GM18517 (cell line): ENCODE data around the gene DLGAP5.

ENCODE experiments used
- ATAC-seq: cut with Tn5 transposase; IDR thresholded peaks from one replicate; pipeline ENCODE4 v1.9.1; 2021; ENCODE audit warnings: mild to moderate bottlenecking, moderate library complexity; ENCODE audit not compliant: unreplicated experiment

The DLGAP5 gene, protein sequence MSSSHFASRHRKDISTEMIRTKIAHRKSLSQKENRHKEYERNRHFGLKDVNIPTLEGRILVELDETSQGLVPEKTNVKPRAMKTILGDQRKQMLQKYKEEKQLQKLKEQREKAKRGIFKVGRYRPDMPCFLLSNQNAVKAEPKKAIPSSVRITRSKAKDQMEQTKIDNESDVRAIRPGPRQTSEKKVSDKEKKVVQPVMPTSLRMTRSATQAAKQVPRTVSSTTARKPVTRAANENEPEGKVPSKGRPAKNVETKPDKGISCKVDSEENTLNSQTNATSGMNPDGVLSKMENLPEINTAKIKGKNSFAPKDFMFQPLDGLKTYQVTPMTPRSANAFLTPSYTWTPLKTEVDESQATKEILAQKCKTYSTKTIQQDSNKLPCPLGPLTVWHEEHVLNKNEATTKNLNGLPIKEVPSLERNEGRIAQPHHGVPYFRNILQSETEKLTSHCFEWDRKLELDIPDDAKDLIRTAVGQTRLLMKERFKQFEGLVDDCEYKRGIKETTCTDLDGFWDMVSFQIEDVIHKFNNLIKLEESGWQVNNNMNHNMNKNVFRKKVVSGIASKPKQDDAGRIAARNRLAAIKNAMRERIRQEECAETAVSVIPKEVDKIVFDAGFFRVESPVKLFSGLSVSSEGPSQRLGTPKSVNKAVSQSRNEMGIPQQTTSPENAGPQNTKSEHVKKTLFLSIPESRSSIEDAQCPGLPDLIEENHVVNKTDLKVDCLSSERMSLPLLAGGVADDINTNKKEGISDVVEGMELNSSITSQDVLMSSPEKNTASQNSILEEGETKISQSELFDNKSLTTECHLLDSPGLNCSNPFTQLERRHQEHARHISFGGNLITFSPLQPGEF

DNA sequence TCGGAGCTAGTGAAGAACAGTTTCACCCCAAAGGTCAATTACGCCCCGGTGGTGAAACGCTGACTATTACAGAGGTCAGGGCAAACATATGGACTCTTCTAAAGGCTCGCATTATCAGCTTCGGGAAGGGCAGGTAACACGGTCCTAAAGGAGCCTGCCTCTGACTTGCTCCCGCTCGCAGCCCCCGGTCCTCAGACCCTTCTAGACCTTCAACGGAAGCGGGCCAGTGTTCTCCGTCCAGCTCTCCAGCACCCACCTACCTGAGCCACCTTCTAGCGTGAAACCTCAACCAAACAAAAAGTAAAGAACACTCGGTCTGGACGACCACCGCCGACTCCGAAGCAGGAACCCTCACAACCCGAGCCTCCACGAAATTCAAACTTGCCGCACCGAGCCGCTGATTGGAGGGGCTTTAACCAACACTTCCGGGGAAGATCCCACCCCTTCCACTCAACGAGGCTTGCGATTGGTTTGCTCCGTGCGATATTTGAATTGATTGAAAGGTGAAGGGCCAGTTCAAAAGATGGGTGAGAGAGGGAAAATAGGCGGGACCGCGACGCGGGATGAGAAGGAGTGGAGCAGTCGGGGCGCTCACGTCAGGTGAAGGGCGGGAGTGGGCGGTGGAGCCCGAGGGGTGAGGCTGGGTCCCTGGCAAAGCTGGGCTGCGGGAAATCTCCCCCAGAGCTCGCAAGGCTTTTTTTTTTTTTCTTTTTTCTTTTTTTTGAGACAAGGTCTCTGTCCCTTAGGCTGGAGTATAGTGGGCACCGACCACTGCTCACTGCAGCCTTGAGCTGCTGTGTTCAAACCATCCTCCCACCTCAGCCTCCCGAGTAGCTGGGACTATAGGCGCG is at the start of gene DLGAP5:
Gene DLGAP5 (minus strand): TSS at position 383 of the 851 bp plus-strand sequence. CDS start 2,406 bp downstream, outside the sequence.
- peak; percentile 97 for ATAC-seq

DNA sequence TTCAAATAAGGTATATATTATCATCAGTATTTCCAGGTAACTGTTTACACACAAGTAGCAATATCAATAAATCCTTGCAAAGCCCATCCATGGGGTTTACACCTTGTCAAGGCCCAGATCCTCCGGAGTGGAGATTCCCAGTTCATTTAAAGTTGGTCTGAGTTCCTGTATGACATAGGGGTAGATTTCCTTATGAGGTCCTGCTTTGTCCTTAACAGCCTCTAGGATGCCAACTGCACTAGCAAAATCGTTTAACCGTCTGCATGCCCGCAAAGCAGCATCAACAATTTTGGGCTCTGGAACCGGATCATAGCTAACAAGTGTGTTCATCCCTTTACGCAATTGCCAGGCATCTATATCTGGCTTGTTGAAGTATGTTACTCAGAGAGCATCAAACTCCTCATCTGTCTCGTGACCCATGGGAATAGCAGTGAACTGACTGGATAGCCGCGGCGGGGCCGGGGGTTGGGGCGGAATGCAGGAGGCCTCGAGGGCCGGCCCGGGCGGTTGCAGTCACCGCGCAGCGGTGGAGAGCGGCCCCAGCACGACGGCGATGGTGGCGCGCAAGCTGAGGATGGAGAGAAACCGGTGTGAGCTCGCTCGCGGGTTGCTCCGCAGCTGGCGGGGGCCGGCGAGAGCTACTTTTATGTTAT is 49.3 kb upstream of the DLGAP5 start:
- ATAC-seq: no peak

DNA sequence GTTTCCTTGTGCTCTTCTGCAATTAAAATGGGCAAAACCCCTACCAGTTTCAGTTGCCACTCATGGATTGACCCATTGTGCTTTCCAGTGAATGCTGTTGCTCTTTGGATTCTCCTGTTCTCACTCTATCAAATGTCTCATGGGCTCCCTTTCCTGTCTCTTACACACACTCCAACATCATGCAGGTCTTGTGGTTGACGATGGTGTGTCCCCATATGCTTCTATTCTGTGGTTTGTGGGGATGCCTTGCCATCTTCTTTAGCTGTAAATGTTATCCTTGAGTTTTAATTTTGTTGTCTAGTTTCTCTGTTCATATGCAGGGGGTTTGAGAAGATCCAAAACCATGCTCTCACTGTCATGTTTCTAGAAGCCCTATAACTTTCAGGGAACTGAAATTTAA is 47.9 kb upstream of the DLGAP5 start:
- ATAC-seq: no peak

DNA sequence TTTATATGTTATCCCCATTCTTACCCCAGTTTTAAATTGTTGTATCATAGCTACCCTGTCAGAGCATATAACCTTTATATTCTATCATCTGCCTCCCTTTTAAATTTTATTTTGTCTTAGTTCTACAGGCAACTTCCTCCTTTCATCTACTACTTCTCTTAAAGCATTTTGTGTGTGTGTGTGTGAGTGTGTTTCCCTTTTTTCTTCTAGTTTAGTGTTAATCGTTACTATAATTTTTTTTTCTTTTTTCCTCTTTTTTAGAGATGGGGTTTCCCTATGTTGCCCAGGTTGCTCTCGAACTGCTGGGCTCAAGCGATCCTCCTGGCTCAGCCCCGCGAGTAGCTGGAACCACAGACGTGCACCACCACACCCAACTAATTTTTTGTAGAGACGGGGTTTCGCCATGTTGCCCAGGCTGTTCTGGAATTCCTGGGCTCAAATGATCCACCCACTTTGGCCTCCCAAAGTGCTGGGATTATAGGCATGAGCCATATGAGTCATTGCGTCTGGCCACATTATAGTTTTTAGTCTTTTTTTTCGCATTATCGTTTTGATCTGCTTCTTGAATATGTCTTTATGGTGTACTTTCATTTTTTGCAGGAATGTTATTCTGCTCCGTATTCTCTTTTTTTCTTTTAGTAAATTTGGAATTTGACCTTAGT is 46.8 kb upstream of the DLGAP5 start:
- ATAC-seq: no peak

DNA sequence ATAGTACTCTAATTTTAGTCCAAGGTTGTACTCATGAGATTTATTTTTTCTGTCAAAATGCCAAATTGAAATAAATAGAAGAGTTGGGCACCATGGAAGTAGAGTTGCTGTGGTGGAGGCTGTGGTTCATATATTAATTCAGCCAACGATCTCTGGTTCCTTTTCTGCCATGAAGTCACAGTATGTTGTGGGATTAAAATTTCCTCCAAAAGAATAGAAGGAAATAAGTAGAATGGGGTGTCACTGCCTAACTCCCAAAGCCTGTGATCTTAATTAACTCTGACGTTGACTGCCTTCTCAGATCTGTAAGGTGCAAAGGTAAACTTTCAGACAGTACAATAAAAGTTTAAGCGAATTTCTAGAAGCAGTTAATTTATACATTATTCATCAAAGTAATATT is 42.2 kb upstream of the DLGAP5 start:
- ATAC-seq: no peak

DNA sequence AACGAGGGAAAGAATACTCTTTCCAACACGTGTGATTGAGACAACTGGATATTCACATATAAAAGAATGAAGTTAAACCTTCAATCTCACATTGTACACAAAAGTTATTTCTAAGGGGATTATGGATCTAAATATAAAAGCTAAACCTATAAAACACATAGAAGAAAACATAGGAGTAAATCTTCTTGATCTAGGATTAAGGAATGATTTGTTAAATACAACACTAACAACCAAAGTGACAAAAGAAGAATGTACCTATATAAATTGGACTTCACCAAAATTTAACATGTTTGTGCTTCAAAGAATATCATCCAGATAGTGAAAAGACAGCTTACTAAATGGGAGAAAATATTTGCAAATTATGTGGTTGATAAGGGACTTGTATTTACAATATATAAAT is 36.9 kb upstream of the DLGAP5 start:
- ATAC-seq: no peak

DNA sequence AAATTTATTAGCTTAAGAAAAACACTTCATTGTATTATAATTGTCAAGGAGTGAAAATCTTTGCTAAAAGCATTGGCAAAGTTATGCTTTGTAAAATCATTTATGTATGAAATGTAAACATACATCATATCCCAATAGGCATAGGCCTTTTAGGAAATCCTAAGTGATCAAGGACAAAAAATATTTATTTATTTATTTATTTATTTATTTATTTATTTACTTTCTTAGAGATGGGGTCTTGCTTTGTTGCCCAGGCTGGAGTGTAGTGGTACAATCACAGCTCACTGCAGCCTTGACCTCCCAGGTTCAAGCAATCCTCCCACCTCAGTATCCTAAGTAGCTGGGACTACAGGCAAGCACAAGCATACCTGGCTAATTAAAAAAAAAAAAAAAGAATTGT is 32.0 kb upstream of the DLGAP5 start:
- ATAC-seq: no peak

DNA sequence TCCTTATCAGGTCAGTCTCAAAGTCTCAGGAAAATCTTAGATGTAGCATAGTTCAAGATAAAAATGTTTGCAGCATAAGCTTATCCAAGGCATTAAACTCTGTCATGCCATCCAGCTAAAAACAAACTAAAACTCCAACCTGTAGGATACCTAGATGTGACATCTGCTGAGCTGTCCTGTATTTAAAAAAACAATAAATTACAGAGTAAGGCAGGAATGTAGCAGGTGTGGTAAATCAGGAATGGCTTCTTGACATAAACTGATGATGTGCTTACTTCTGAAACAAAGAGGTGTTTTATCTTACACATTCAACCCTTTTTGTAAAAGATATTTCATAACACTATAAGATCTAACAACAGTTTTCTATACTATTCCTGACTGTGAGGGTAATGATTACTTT is 30.6 kb upstream of the DLGAP5 start:
- no peak for ATAC-seq

DNA sequence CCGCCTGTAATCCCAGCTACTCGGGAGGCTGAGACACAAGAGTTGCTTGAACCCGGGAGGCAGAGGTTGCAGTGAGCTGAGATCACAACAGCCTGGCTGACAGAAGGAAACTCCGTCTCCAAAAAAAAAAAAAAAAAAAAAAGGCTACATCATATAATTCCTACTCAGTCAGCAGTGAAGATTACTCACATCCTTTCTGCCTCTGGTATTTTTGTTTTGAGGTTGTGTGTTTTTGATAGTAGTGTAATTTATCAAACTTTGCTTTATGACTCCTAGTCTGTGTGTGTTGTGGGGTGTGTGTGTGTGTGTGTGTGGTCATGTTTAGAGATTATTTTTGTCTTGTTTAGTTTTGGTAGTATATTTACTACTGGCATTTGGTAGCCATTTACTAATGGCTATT is 29.8 kb upstream of the DLGAP5 start:
- no peak for ATAC-seq

DNA sequence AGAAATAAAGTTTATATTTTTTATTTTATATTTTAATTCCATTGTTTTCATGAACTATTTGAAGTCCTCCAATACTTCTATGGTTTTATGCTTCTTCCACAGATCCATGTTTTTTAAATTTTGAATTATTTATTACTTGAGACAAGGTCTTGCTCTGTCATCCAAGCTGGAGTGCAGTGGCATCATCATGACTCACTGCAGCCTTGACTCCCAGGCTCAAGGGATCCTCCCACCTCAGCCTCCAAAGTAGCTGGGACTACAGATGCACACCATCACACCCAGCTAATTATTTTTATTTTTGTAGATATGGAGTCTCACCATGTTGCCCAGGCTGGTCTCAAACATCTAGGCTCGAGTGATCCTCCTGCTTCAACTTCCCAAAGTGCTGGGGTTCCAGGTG is 28.8 kb upstream of the DLGAP5 start:
- ATAC-seq: no peak

DNA sequence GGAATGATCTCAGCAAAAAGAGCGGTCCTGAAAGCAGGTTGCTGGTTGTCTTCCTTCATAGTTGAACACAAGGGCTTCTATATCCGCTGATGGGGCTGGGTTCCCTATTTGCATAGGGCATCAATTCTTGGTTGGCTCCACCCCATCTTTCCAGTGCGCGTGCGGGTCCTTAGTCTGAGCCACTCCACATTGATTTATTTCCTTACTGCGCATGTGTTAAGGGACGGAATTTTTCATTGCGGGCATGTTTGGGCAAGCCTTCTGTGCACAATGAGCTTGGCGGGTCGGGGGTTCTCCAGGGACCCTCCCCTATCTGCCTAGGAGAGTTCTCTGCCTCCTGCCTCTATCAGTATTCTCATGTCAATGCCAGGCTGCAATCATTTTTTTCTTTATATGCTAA is 21.2 kb upstream of the DLGAP5 start:
- no peak for ATAC-seq

DNA sequence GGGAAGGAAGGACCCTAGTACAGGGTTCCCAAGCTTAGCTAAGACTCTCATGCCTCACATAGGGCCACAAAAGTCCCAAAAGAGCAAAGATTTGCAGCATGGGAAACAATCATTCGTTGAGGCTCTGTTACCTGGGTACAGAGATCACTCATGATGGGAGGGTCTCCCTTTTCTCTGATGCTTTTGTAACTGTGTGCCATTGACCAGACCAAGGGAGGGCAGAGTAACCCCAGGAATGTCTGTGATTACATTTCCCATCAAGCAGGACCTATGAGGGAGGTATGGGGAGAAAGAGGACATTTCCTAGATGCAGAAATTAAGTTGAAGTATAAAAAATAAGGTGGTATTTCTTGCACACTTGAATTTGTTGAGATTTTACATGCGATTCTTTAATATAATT is 16.4 kb upstream of the DLGAP5 start:
- ATAC-seq: no peak

DNA sequence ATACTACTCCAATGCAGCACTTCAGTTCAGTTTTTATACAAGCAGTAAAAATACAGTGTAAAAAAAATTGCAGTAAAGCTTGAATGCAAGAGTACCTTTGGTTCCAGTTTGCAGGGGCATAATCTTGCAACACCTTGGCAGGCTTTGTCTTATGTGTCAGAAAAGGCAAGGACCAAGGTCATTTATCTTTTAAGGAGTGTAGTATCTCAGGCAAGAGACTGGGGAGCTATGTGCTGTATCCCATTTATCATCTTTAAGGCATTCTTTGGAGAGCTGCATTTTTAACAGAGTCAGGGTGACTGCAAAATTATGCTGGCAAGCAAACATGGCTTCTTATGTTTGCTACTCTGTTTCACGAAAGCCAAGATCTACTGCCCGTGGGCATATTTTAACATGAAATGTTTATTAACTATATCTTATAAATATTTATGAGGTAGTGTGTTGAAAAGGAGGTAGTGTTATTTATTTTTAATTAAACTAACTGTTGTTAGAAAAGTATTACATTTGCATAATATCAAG is 14.8 kb upstream of the DLGAP5 start:
- ATAC-seq: no peak

DNA sequence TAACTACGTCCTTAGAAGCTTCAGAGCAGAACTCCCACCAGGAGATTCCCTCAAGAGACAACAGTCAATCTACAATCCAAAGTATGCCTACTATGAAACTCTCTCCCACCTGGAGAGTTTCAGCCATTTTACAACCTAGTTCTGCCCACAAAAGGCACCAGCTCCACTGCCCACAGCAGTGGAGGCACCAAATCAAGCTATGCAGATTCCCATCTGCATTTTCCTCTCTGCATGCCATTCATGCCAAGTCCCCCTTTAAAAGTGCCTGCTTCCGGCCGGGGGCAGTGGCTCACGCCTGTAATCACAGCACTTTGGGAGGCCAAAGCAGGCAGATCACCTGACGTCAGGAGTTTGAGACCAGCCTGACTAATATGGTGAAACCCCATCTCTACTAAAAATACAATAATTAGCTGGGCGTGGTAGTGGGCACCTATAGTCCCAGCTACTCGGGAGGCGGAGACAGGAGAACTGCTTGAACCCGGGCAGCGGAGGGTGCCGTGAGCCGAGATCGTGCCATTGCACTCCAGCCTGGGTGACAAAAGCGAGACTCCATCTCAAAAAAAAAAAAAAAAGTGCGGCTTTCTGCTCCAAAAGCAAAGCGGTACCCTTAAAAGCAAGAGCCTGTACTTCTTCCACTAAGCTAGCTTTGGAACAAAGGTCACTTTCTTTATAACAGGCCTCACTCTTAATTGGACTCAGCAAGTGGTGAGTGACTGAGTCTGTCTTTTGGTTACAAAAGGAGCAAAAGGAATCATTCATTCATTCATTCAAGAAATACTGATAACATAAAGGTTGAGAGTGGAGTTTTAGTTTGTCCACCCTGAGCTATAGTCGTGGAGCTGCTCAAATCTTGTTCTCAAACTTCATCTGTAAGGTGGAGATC is 10.1 kb upstream of the DLGAP5 start:
- ATAC-seq: no peak

DNA sequence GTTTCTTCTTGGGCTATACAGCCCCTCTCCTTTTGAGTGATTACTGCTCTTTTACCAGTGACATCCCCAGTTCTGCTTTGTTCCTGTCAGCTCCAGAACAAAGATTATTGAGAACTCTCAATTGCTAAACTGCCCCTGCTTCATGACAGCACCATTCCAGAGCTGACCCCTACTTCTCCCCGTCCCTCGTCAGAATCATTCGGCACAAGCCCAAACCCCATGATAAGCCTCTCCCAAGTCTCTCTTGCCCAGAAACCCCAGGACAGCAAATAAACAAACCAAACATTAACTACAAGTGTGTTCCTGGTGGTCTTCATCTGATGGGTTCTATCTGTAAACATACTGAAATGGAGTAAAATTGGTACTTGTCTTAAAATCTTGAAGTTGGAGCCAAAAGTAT is 9.3 kb upstream of the DLGAP5 start:
- no peak for ATAC-seq

DNA sequence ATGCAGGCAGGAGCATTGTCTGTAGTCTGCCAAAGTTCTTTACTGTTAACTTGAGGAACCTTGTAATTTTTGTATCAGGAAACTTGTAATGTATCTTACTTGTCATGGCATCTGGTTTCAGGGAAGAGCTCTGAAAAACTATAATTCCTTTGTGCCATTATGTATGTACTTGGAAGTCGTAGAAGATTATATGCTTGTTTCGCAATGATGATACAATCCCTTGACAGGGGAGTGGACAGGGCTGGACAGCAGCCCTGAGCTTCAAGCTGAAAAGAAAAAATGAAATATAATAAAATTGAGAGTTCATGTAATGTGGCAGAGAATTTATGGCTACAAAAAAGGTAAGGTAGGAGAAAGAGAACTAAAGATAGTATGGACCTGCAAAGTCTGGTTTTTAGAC is 7.4 kb upstream of the DLGAP5 start:
- ATAC-seq: no peak

DNA sequence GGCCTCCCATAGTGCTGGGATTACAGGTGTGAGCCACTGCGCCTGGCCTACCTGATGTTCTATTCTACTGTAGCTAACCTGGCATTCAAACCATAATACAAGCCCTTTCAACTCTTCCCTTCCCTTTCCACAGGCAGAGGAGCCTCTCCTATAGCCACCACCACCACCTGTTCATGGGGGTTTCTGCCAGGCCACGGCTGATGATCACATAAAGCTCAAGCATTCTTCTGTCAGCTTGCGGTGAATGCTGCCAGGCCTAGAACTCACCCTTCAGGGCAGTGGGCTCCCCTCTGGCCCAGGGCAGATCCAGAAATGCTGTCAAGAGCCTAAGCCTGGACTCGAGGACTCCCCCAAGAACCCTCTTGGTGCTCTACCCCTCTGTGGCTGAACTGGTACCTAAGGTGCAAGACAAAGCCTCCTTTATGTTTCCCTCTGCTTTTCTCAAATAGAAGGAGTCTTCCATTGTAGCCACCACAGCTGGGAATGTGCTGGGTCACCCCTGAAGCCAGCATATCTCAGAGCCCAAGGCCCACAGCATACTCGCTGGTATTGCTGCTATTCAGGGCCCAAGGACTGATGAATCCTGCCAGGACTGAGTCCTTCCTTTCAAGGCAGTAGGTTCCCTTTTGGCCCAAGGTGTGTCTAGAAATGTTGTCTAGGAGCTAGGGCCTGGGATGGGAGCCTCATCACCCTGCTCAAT is 3.4 kb upstream of the DLGAP5 start:
- no peak for ATAC-seq

DNA sequence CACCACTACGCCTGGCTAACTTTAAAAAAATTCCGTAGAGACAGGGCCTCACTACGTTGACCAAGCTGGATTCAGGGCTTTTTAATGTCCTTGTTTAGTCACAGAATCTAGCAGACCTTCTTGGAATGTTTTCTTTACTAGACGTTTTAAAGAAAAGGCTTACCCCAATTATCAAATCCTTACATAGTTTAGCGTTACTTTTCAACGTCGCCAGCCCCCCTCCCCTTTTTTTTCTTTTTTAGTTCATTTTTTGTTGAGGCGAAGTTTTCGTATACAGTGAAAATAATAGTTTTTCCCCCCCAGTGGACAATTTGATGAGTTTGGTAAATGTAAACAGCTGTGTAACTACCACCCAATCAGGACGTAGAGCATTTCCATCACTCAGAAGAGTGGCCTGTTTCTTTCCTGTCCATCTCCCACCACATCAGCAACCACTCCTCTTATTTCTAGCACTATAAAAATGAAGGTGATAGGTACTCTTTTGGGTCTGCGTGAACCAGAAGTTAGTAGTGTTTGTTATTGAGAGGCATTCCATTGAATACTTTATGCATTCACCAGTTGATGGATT is 753 bp upstream of the DLGAP5 start:
- ATAC-seq: no peak
